Middle frontal gyrus (tissue), 1 donor: Measurements from ENCODE around the gene NECTIN1.
"Not testable (repeated sequence)": the region's sequence is repeated elsewhere in the genome, so short reads cannot be mapped to it uniquely, and the experiment has no call there.

Experiments
- DNase-seq: peaks from one replicate; pipeline ENCODE4 v3.0.0-alpha.2; 2015; ENCODE audit warnings: low spot score; ENCODE audit errors: extremely low spot score

NECTIN1 gene

DNA sequence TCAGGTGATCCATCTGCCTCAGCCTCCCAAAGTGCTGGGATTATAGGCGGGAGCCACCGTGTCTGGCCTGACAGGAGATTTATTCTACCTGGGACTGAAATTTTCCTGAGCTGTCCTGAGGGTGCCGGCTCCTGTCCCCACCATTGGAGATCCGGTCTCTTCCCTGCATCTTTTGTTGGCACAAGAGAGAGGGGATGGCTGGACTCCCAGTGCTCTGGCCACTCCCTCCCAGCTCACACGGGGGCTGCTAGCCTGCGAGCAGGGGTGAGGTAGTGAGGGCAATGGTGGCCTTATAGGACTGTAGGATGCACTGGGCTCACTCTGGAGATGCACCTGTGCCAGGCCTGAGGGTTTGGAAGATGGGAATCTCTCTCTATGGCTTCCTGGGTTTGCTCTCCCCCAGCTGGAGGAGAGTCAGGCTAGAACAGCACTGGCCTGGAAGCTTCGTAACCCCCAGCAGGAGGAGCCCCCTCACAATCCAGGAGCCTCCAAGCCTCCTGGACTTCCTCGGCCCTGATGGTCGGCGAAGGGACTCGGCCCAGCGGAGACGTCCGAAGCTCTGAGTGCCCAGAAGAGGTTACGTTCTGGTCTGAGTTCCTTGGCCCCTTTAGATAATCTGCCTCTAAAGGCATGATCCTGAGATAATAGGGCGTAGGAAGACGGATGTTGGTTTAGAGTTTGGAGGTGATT lies 106.4 kb downstream of the NECTIN1 start:
- no peak for DNase-seq

DNA sequence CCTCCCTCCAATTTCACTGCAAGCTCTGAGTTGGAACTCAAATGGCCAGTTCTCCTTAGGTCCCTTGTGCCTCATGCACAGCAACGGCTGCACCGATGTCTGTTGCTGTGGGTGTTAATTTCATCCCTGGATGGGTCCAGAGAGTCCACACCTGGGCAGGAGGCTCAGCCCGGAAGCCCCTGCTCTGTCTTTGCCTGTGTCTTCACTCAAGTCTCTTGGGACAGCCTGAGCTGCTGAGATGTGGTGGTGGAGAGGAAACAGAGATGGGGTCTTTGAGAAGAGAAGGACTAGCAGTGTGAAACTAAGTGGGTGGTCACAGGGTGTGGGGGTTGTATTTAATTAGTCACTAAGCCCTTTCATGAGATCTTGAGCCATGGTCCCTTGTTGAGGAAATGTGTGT lies 109.3 kb downstream of the NECTIN1 start:
- no peak for DNase-seq

DNA sequence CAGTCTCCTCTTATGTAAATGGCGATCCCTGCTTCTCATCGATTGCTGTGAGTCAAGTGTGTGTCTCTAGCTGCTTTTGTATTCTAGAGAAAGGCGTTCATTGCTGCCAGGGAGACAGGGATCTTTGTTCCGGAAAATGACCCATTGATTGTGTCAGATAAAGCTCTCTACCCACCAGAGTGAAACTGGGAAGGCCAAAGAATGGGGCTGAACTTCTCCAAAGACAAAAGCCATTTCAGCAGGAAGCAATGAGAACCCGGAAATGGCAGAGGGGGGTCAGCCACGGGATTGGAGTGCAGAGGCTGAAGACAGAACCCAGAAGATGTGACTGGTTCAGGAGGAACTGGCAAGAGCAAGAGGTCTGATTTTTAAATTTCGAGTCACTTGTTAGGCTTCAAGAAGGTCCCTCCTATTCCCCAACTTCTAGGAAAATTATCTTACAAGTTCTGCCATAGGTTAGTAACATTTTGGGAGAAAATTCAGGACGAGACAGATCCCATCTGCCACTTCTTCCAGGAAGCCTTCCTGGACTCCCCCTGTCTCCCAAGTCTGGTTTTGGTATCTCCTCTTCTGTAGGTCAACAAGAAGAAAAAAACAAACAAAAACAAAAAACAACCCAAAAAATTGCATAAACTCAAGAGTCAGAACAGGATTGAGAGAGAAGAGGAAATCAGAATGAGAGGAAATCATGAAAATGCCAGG lies 110.6 kb downstream of the NECTIN1 start:
- DNase-seq, result peak; percentile 56

DNA sequence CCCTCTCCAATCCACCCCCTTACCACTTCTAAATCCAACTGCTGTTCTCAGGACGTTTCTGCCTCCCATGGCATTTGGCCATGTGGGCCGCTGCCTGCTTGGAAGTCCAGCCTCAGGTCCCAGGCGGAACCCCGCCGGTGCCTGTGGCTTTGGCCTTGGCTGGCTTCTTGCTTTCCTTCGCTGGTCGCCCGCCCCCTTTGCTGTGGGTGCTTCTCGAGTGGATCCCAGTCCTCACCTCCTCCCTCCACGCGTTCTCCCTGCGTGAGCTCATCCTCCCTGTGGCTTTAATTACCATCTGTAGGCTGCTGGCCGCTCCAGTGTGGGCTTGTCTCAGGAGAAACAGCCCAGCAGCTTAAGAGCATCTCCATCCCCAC lies 111.7 kb downstream of the NECTIN1 start:
- DNase-seq, result no peak

DNA sequence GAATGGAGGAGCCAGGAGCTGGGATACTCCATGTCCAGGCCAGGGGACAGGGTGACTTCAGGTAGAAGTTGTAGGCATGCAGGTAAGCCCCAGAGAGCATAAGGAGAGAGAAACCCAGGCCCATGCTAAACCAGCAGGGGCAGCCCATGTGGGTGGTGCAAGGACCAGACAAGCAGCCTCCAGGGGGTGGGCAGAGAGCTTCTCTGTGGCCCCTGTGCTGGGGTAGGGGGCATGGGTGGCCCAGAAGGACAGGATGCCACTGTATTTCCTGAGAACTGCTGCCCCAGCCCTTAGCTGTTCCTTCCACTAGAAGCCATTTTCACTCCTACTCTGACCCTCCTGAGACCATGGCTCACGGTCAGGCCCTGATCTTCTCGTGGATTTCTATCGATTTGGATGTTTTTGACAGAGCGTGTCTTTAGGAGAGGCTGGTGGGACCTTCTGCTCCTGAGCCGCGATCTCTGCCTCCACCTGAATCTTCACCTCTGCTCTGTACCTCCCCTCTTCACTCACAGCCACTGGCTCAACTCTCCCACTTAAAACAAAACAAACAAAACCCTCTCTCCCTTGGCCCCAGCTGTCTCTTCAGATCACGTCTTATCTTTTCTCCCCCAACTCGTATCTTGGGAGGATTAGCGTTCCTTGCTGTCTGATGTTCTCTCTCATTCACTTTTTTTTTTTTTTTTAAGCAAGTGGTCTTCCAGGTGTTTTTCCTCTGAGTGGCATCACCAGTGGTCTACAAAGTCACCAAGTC lies 112.2 kb downstream of the NECTIN1 start:
- DNase-seq, result no peak

DNA sequence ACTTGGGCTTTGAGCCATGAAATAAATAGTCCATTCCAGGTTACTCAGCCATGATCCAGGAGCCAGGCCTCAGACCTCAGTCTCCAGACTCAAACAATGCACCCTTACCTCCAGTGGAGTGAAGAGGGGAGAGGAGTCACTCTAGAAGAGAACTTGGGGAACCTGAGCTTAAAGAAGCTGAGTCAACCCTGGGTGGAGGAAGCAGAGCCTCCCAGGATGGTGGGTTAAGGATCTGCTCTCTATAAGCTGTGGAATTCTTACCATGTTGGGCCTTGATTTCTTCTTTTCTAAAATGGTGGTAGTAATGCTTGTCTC lies 113.2 kb downstream of the NECTIN1 start:
- DNase-seq, result no peak

DNA sequence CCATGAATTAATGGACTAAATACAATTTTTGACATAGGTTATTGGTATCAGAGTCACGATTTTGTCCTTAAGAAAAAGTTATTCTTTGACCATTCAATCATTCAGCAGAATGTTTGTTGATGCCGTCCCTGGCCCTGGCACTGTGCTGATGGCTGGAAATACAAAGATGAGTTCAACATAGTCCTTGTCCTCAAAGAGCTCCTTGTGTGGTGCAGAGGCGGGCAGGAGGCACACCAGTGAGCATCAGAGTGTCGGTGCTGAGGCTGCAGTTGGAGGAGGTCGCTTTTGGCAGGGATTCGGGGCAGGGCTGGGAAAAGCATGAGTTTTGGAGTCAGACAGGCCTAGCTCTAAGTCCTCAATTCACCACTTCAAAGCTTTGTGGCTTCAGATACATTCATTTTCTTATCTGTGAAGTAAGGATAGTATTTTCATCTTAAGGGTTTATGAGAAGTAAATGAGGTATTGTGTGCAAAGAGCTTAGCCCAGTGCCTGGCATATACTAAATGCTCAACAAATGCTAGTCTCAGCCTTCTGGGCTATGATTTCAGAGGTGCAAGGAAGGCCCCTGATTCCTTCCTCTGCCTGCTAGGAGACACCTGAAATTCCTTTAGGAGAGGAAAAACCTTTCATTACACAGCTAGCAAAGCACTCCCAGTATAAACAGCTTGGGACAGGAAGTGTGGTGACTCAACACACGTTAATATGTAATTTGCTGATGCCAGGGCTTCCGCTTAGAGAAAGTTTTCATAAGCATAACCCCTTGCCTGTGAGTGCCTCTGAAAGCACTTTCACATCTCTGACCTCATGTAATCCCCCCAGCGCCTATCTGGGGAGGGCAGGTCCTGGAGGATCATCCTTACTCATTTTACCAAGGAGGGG lies 113.8 kb downstream of the NECTIN1 start:
- peak; percentile 37 for DNase-seq

DNA sequence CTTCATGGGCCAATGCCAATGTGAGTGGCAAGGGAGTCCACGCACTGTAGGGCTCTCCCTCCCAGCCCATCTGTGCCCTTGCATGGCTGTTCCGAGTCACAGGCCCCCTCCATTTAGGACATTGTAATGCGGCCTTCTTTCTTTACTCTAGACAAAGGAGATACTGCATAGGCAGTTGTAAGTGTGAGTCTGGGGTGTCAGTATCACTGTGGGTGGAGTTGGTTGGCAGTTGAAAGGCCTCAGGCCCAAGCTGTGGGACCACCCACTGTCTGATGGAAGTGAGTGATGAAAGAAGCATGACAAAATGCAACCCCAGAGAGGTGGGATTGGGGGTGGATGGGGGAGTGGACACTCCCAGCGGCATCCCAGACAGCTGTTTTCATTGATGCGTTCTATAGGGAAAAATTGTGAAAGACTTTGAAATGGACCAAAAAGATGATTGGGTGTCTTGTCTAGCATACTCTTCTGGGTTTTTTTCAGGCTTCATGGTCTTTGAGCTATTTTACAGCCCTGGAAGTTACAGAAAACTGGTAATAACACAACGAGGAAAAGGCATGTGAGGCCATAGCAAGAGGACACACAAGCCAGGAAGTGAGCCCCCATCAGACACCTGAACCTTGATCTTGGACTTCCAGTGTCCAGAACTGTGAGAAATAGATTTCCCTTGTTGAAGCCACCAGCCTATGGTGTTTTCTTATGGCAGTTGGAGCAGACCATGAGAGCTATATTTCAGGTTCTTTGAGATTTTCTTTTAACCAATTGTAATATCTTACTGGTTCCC lies 114.6 kb downstream of the NECTIN1 start:
- DNase-seq, result no peak

DNA sequence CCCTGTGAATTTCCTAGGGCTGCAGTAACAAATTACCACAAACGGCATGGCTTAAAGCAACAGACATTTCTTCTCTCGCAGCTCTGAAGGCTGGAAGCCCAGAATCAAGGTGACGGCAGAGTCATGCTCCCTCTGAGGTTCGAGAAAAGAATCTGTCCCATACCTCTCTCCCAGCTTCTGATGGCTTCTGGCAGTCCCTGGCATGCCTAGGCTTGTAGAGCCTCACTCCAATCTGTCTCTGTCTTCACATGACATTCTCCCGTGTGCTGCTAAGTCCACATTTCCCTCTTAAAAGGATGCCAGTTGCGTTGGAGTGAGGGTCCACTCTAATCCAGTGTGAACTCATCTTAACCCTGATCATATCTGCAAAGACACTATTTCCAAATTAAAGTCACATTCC lies 116.2 kb downstream of the NECTIN1 start:
- no peak for DNase-seq

DNA sequence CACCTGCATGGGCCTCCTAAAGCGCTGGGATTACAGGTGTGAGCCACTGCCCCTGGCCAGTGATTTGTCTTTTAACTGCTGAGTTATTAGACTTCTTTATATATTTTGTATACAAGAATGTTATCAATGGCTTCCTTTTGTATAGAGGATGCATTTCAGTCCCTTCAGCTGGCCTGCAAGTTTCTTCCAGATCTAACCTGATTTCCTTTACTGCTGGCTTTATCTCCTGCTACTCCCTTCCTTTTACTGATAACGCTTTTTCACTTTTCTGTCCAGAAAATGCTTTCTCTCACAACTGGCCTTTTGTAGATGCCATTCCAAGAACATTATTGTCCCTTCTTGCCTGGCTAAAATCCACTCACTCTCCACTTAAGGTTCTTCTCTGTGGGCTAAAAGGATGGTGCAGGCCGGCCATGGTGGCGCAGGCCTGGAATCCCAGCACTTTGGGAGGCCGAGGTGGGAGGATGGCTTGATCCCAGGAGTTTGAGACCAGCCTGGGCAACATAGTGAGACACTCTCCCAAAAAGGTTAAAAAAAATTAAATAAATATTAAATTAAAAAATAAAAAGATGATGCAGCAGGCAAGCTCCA lies 118.1 kb downstream of the NECTIN1 start:
- DNase-seq, result no peak

DNA sequence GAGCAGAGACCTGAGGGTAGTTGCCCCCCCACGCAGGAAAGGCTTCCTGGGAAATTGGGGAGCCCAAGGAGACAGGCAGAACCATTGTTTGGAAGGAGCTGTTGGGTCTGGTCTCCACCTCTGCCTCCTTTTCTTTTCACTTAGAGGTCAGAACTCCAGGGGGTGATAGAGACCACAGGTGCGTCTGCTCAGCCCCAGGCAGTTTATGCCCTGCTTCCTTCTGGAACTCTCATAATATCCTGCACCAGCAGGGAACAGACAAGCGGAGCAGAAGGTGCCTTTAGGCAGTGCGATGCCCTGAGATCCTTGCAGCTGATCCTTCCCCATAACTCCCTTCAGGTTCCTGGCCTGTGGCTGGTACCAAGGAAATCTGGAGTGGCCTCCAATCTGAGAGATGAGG lies 120.2 kb downstream of the NECTIN1 start:
- DNase-seq, result no peak

DNA sequence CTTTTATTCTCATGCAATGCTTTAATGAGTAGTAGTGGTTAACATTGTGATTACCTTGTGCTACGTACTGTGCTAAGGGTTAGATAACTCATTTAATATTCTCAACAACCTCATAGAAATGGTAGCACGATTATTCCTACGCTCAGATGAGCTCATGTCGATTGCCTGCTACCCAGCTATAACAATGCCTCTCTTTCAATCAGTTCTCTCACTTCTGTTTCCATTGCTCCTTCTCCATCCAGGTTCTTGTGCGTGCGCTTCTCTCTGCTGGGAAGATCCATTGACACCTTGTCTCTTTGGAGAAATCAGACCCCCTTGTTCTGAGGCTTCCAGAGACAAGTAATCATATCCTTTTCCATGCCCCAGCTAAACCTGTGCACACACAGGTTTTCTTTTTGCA lies 120.8 kb downstream of the NECTIN1 start:
- no peak for DNase-seq

DNA sequence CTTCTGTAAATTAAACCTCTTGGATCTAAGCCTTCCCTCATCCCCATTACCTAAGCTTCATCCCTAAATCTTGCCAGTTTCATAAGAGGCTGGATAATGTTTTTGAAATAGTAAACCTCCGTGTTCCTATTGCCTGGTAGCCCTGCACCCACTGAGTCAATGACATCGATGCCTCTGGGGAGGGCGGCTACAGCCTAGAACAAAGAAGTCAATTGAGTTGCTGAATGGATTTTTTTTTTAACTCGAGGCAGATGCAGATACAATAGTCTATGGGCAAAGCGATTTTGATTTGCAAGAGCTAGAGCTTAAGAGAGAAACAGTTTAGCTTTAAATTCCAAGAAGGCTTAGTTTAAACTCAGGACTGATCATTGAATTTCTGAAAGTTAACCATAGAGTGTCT lies 121.3 kb downstream of the NECTIN1 start:
- DNase-seq, result peak; percentile 53

DNA sequence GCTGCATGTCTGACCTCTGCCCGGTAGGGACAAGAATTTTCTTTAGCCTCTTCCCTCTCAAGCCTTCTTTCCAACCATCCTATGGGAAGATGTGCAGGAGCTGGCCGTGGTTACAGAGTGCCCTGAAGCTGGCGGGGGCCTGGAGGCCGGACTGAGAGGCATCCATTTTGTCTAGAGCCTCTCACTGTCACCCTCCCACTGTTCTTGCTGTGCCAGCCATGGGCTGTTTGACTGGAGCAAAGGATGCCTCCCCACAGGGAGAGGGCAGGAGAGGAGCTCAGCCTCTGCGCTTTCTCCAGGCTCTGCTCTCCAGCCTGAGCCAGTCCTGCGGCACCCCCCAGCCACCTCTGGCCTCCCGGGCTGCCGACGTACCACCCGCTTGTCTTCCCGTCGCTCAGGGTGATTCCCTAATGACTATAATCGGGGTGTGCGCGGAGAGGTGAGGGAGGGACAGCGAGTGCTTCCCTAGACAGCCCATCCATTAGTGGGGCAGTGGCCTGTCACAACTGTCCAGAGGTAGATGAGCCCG lies 123.8 kb downstream of the NECTIN1 start:
- DNase-seq, result no peak

DNA sequence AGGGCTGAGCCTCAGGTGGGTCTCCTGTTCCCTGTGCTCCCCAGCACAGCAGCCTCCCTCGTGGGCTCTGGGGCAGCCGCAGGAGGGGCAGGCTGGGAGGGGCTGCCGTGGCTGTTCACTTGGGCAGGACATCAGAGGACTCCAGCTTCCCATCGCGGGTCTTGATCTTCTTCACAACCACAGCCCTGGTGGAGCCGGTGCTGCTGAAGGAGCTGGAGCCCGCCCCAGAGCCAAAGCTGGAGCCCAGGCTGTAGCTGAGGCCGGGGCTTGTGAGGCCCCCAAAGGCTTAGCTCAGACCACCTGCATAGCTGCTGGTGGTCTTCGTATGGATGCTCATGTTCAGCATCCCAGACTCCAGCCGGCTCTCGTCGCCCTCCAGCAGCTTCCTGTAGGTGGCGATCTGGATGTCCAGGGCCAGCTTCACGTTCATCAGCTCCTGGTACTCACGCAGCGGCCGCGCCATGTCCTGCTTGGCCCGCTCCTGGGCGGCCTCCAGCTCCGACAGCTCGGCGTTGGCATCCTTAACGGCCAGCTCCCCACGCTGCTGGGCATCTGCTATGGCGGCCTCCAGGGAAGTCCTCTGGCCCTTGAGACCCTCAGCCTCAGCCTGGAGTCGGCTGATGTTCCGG lies 126.1 kb downstream of the NECTIN1 start:
- DNase-seq, result no peak

DNA sequence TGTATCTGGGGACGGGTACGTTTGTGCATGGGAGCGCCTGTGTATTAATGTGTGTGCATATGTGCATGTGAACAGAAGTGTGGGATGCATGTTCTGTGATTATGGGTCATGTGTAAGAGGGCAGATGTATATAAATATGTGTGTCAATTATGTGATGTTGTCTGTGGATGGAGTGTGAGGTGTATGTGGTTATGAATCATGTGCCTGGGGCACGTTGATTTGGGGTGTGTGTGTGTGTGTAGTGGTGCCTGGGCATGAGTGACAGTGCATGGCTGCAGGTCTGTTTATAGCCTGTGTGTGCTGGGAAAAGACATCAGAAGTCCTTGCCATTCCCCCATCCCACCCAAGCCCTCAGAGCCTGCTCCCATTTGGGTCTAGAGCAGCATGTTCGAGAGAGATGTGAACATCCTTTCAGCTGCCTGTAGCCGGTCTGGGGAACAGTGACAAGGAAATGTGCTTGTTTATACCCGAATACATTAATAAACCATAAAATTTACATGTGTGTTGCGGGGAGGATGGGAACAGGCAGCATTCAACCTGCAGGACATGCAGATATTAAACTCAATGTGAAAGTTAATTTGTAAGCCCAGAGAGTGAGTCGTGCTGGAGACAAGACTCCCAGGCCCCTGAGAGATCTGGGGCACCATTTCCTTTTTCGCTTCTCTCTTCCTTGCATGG lies 129.0 kb downstream of the NECTIN1 start:
- no peak for DNase-seq

DNA sequence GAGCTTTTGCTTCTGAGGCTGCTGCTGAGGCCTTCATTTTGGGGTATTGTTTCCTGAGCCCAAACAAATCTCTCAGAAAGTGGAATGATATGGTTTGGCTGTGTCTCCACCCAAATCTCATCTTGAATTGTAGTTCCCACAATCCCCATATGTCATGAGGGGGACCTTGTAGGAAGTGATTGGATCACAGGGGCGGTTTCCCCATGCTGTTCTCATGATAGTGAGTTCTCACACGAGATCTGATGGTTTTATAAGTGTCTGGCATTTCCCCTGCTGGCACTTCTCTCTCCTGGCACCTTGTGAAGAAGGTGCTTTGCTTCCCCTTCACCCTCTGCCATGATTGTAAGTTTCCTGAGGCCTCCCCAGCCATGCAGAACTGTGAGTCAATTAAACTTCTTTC lies 133.1 kb downstream of the NECTIN1 start:
- not testable (repeated sequence) for DNase-seq

DNA sequence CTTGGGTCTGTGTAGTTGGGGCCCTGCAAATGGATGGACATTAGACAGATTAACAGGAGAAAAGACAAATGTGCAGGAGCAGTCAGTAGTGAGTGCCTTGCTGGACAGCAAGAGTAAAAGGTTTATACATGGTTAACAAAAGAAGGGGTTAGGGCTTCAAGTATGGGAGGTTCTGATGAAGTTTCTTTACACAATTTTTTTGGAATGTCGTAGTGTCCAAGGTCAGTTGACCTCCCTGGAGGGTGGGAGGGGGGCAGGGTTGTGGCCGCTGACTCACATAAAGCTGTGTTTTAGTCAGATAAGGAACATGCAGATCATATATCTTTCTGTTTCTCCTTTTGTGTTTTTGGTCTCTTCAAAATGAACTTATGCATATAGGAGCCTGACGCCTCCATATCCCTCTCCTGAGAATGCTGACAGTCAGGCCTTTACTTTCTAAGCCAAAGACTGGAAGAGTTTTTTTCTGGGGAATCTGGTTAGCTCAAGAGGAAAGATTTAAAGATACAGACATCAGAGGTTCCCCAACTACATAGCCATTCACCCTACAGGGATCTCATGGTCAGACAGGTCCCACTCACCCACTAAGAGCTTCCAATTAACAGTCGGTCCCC lies 134.3 kb downstream of the NECTIN1 start:
- no peak for DNase-seq

DNA sequence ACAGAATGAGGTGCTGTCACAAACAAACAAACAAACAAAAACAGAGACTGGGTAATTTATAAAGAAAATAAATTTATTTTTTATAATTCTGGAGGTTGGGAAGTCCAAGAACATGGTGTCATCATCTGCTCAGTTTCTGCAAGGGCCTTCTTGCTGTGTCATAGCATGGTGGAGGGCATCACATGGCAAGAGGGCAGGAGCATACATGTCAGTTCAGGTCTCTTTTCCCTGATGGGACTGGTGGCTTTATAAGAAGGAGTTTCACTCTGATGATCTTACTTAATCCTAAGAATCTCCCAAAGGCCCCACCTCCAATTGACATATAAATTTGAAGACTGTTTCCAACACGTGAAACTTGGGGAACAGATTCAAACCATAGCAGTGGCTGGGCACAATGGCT lies 135.7 kb downstream of the NECTIN1 start:
- DNase-seq, result no peak
